ENCODE results near the gene C4B.
"Not testable (repeated sequence)": the region's sequence is repeated elsewhere in the genome, so short reads cannot be mapped to it uniquely, and the experiment has no call there.

DNA sequence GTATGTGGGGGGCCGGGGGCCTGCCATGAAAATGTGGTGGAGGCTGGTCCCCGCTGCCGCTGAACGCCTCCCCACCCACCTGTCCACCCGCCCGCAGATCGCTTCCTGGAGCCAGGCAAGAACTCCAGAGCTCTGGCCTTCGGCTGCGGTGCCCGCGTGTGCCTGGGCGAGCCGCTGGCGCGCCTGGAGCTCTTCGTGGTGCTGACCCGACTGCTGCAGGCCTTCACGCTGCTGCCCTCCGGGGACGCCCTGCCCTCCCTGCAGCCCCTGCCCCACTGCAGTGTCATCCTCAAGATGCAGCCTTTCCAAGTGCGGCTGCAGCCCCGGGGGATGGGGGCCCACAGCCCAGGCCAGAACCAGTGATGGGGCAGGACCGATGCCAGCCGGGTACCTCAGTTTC is 6.6 kb upstream of the C4B start:
- TF ChIP-seq, protein P1, sequence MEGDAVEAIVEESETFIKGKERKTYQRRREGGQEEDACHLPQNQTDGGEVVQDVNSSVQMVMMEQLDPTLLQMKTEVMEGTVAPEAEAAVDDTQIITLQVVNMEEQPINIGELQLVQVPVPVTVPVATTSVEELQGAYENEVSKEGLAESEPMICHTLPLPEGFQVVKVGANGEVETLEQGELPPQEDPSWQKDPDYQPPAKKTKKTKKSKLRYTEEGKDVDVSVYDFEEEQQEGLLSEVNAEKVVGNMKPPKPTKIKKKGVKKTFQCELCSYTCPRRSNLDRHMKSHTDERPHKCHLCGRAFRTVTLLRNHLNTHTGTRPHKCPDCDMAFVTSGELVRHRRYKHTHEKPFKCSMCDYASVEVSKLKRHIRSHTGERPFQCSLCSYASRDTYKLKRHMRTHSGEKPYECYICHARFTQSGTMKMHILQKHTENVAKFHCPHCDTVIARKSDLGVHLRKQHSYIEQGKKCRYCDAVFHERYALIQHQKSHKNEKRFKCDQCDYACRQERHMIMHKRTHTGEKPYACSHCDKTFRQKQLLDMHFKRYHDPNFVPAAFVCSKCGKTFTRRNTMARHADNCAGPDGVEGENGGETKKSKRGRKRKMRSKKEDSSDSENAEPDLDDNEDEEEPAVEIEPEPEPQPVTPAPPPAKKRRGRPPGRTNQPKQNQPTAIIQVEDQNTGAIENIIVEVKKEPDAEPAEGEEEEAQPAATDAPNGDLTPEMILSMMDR (IDR thresholded peaks at IDR 0.05): not testable (repeated sequence)
- TF ChIP-seq POLR2A (IDR thresholded peaks at IDR 0.05): not testable (repeated sequence)

Data from esophagus squamous epithelium (tissue), 4 donors.